AG04449 (cell line): ENCODE measurements around the gene CDH13.

Source experiments
- CTCF ChIA-PET: fragments of 350-600 bp; formaldehyde crosslinking; extraction: SDS; loops from one replicate; lab custom pipeline; 2021; ENCODE audit warnings: antibody characterized with exemption; lab: Yijun Ruan, JAX
- POLR2A ChIA-PET: fragments of 400-600, 350-600 bp; formaldehyde crosslinking; extraction: SDS; loops from one replicate; lab custom pipeline; 2020; ENCODE audit warnings: antibody characterized with exemption, inconsistent platforms; lab: Yijun Ruan, JAX
- DNase-seq: peaks from one replicate; pipeline ENCODE4 v3.0.0-alpha.2; 2010; ENCODE audit warnings: low read depth, low spot score
- H3K4me3 ChIP-seq: 2 replicates; pipeline ENCODE4 v1.5.1; 2011; ENCODE audit warnings: low read depth, mild to moderate bottlenecking, control low read depth, low read length
- CTCF ChIP-seq: IDR thresholded peaks from one replicate; pipeline ENCODE4 v1.5.1; 2011; ENCODE audit warnings: mild to moderate bottlenecking, moderate library complexity, low read length, control low read depth, inconsistent platforms; ENCODE audit not compliant: insufficient read depth; ENCODE audit errors: missing control alignments

The CDH13 gene

GRCh38 chr16:83727751-83728352, 1101.1 kb downstream of the CDH13 start:
- ChIA-PET CTCF (no interaction called here), POLR2A (interaction anchor here (0.7 kb wide), 1 partner anchor 33 kb away, joined by 3 read pairs; no protein-coding TSS in a partner anchor)
- no peak overlapping the region for H3K4me3 ChIP-seq
- no peak for DNase-seq
- no peak for TF ChIP-seq CTCF

- no peak overlapping the region for H3K4me3 ChIP-seq
- no peak for DNase-seq
- CTCF ChIA-PET = interaction anchor here (0.5 kb wide), 1 partner anchor 81 kb away, joined by 3 read pairs; no protein-coding TSS in a partner anchor
- no peak for TF ChIP-seq CTCF
- POLR2A ChIA-PET = interaction anchor here (0.7 kb wide), 1 partner anchor 34 kb away, joined by 3 read pairs; no protein-coding TSS in a partner anchor
Observed at GRCh38 chr16:83728492-83728891, 1101.7 kb downstream of the CDH13 start.

GRCh38 chr16:83730812-83731211, 1104.0 kb downstream of the CDH13 start:
- ChIA-PET CTCF (no interaction called here), POLR2A (no interaction called here)
- no peak for DNase-seq
- TF ChIP-seq CTCF = no peak
- H3K4me3 ChIP-seq = no peak overlapping the region

DNA sequence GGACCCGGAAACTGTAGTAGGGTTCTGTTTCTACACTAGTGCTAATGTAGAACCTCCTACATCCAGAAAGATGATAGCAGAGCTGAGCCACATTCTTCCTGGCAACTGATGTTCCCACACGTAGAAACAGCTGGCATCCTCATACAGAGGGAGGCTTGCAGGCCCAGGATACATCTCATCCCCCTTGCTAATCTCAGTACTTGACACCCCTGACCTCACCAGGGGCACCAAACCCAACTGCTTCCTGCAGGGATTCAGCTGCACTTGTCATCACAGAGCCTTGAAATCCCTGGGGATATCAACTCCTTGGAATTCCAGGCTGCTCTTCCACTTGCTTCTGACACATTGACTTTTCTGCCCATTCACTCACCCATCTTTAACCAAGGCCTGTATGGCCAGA, 1105.8 kb downstream of the CDH13 start:
- ChIA-PET POLR2A (no interaction called here), CTCF (interaction anchor here (0.8 kb wide), 2 partner anchors 9 to 11 kb away, joined by 3 read pairs; no protein-coding TSS in a partner anchor)
- DNase-seq = no peak
- H3K4me3 ChIP-seq = no peak overlapping the region
- TF ChIP-seq CTCF = no peak

GRCh38 chr16:83733301-83733700, 1106.5 kb downstream of the CDH13 start:
- H3K4me3 ChIP-seq = no peak overlapping the region
- ChIA-PET POLR2A (no interaction called here), CTCF (interaction anchor here (0.8 kb wide), 2 partner anchors 10 to 11 kb away, joined by 3 read pairs; no protein-coding TSS in a partner anchor)
- no peak for DNase-seq
- no peak for TF ChIP-seq CTCF

DNA sequence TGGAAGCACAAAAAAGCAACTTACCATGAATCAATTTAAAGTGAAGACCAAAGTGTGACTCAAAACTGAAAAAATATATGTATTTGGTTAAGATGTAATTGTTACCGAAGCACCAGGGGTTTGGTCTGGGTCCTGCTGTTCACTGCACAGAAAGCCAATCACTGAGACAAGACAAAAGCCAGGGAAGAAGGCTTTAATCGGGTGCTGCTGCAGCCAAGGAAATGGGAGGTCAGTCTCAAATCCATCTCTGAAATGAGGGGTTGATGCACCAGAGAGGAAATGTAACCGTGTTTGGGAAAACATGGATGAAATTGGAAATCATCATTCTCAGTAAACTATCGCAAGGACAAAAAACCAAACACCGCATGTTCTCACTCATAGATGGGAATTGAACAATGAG, 1107.4 kb downstream of the CDH13 start:
- DNase-seq = no peak
- ChIA-PET CTCF (no interaction called here), POLR2A (no interaction called here)
- H3K4me3 ChIP-seq = no peak overlapping the region
- no peak for TF ChIP-seq CTCF
